Measurements from ENCODE around the gene NANP. TPM values are rescaled to one million over a fixed set of nuclear protein-coding genes. Genes with fewer than 3 reads are reported as not detected.
"Not testable (repeated sequence)": the region's sequence is repeated elsewhere in the genome, so short reads cannot be mapped to it uniquely, and the experiment has no call there.

The NANP gene
- total RNA-seq, 4 donors from 2014 or later = 4.7 to 8.5 (median 6.9) TPM

GRCh38 chr20:25600632-25601031, 23.2 kb downstream of the NANP start:
- H3K27ac ChIP-seq = no peak overlapping the region

GRCh38 chr20:25592135-25592852, 31.5 kb downstream of the NANP start:
- no peaks in the 10 kb centered on the region for H3K4me1 ChIP-seq
- intact Hi-C loops (cut with DNase I) = no loop called here
- H3K9me3 ChIP-seq = no peaks in the 10 kb centered on the region
- 63 to 64% methylated on average over 9 of the region's 9 CpGs for WGBS, 2 donors
- H3K4me3 ChIP-seq (replicated peaks in 1 of 3) = no peak overlapping the region
- no peak for DNase-seq
- no peak overlapping the region for H3K27ac ChIP-seq
- no peaks in the 10 kb centered on the region for H3K36me3 ChIP-seq
- H3K27me3 ChIP-seq = no peaks in the 10 kb centered on the region
- TF ChIP-seq CTCF (IDR thresholded peaks at IDR 0.05) (no peak), POLR2A (IDR thresholded peaks at IDR 0.05) (no peak)

More at GRCh38 chr20:25600632-25601031, 23.2 kb downstream of the NANP start:
- TF ChIP-seq CTCF (IDR thresholded peaks at IDR 0.05) = no peak
- TF ChIP-seq POLR2A (IDR thresholded peaks at IDR 0.05) = no peak
- 28 to 55% methylated on average over 7 to 10 of the region's 10 CpGs for whole genome bisulfite sequencing, 2 donors
- H3K4me1 ChIP-seq = peaks cover 0 to 6% of the 10 kb centered on the region in 2 donors
- intact Hi-C loops (cut with DNase I) = no loop called here
- DNase-seq = peak; percentile 61 to 70
- H3K27me3 ChIP-seq = no peaks in the 10 kb centered on the region
- no peak overlapping the region for H3K4me3 ChIP-seq (replicated peaks in 1 of 3)
- no peaks in the 10 kb centered on the region for H3K36me3 ChIP-seq
- no peaks in the 10 kb centered on the region for H3K9me3 ChIP-seq

- H3K4me3 ChIP-seq (replicated peaks in 1 of 3); intact Hi-C loops (cut with DNase I); H3K36me3 ChIP-seq; DNase-seq; H3K27ac ChIP-seq; H3K27me3 ChIP-seq; H3K4me1 ChIP-seq; H3K9me3 ChIP-seq: not testable (repeated sequence)
- 85 to 94% methylated on average over 4 of the region's 4 CpGs for WGBS, 2 donors
Observed at GRCh38 chr20:25590778-25591177, 33.0 kb downstream of the NANP start.

- no peak for TF ChIP-seq POLR2A (IDR thresholded peaks at IDR 0.05)
- no peak for TF ChIP-seq CTCF (IDR thresholded peaks at IDR 0.05)
- intact Hi-C loops (cut with DNase I) = no loop called here
- Histone ChIP-seq H3K27me3 (no peaks in the 10 kb centered on the region), H3K9me3 (no peaks in the 10 kb centered on the region), H3K27ac (no peak overlapping the region), H3K36me3 (no peaks in the 10 kb centered on the region), H3K4me3 (replicated peaks in 1 of 3) (no peak overlapping the region), H3K4me1 (peaks cover 0 to 9% of the 10 kb centered on the region in 2 donors)
- 93 to 97% methylated on average over 7 of the region's 7 CpGs for WGBS, 2 donors
- no peak for DNase-seq
Observed at GRCh38 chr20:25588491-25588890, 35.3 kb downstream of the NANP start.

GRCh38 chr20:25587536-25587935, 36.3 kb downstream of the NANP start:
- no peaks in the 10 kb centered on the region for H3K9me3 ChIP-seq
- no peak for DNase-seq
- H3K27me3 ChIP-seq = no peaks in the 10 kb centered on the region
- H3K27ac ChIP-seq = no peak overlapping the region
- 56 to 64% methylated on average over 3 to 4 of the region's 5 CpGs for WGBS, 2 donors
- no peak overlapping the region for H3K4me3 ChIP-seq (replicated peaks in 1 of 3)
- TF ChIP-seq POLR2A (IDR thresholded peaks at IDR 0.05) (no peak), CTCF (IDR thresholded peaks at IDR 0.05) (no peak)
- H3K36me3 ChIP-seq = no peaks in the 10 kb centered on the region
- intact Hi-C loops (cut with DNase I) = no loop called here
- H3K4me1 ChIP-seq = peaks cover 0 to 9% of the 10 kb centered on the region in 2 donors

All from thyroid gland (tissue), 4 donors.